ENCODE data around the gene AADACL2. TPM values are rescaled to one million over a fixed set of nuclear protein-coding genes. Genes with fewer than 3 reads are reported as not detected.

Gene AADACL2
- total RNA-seq, 1 experiment from 2014 or later, result not detected

DNA sequence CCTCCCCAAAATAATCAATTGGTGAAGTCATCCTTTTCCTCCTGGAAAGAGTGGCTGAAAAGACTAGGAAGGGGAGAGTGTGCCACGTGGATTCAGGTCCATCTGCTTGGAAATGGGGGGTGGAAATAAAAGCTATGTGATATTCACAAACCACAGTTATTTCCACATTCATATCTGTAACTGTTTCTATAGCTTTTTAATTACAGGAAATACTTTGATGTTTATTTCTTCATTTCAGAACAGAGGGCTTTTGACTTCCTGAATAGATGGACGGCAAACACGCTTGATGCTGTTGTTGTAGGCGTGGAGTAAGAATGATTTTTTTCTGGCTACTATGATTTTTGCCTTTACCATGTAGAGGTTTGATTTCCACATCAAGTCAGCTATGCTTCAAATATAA is 10.1 kb downstream of the AADACL2 start:
- Mint-ChIP-seq H3K27ac (ENCODE audit: unreplicated experiment) (no peak overlapping the region), H3K36me3 (ENCODE audit: insufficient read depth, unreplicated experiment) (no peaks in the 10 kb centered on the region), H3K27me3 (ENCODE audit: unreplicated experiment) (no peaks in the 10 kb centered on the region), H3K4me1 (ENCODE audit: low read depth, unreplicated experiment) (no peaks in the 10 kb centered on the region), H3K4me3 (ENCODE audit: low read depth, unreplicated experiment) (no peak overlapping the region), H3K9me3 (ENCODE audit: low read depth, unreplicated experiment) (no peaks in the 10 kb centered on the region)
- intact Hi-C loops (cut with micrococcal nuclease; ENCODE audit: unreplicated experiment), result no loop called here
- DNase-seq, result no peak
- TF ChIP-seq, protein P1, sequence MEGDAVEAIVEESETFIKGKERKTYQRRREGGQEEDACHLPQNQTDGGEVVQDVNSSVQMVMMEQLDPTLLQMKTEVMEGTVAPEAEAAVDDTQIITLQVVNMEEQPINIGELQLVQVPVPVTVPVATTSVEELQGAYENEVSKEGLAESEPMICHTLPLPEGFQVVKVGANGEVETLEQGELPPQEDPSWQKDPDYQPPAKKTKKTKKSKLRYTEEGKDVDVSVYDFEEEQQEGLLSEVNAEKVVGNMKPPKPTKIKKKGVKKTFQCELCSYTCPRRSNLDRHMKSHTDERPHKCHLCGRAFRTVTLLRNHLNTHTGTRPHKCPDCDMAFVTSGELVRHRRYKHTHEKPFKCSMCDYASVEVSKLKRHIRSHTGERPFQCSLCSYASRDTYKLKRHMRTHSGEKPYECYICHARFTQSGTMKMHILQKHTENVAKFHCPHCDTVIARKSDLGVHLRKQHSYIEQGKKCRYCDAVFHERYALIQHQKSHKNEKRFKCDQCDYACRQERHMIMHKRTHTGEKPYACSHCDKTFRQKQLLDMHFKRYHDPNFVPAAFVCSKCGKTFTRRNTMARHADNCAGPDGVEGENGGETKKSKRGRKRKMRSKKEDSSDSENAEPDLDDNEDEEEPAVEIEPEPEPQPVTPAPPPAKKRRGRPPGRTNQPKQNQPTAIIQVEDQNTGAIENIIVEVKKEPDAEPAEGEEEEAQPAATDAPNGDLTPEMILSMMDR (IDR thresholded peaks at IDR 0.05; ENCODE audit: unreplicated experiment), result no peak
- BruUV-seq (replicated peaks), result no TSS peak
- CTCF ChIA-PET, result interaction anchor here (1.1 kb wide), 1 partner anchor 9 kb away, joined by 4 read pairs; no protein-coding TSS in a partner anchor

DNA sequence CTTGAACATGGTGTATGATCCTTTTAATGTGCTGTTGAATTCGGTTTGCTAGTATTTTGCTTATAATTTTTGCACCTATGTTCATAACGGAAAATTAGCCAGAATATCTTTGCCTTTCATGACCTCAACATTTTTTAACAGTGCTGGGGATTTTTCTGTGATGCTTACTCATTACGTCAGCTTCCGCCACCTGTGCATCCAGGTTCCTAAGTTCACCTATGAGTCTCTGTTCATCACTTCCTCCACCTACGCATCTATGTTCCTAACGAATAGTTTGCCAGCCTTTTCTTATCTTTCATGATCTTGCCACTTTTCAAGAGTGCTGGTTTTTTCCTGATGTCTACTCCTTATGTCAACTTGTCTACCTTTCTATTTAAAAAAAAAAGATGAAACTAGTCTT is 16.5 kb downstream of the AADACL2 start:
- DNase-seq, result no peak
- Mint-ChIP-seq H3K27ac (ENCODE audit: unreplicated experiment) (no peak overlapping the region), H3K9me3 (ENCODE audit: low read depth, unreplicated experiment) (peaks cover 4% of the 10 kb centered on the region), H3K36me3 (ENCODE audit: insufficient read depth, unreplicated experiment) (no peaks in the 10 kb centered on the region), H3K27me3 (ENCODE audit: unreplicated experiment) (no peaks in the 10 kb centered on the region), H3K4me1 (ENCODE audit: low read depth, unreplicated experiment) (peaks cover 9% of the 10 kb centered on the region), H3K4me3 (ENCODE audit: low read depth, unreplicated experiment) (no peak overlapping the region)
- CTCF ChIA-PET, result no interaction called here
- intact Hi-C loops (cut with micrococcal nuclease; ENCODE audit: unreplicated experiment), result no loop called here
- TF ChIP-seq, protein P1 (IDR thresholded peaks at IDR 0.05; ENCODE audit: unreplicated experiment), result no peak
- no TSS peak for BruUV-seq (replicated peaks)

DNA sequence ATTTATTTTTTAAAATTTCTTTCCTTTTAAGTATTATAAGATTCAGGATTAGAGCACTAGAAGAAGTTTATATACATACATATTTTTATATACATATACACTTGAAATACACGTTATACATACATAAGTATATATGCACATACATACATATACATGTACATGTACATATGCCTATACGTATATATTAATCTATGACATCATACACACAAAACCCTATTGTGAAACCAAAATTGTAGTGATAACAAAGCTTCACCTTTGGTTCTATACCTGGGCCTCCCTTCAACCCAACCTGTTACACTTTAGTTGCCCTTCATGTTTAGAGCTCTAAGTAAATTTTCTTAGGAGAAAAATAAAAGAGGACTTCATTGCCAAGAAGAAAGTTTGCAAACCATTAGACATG is 17.0 kb downstream of the AADACL2 start:
- intact Hi-C loops (cut with micrococcal nuclease; ENCODE audit: unreplicated experiment), result no loop called here
- no peak overlapping the region for H3K27ac Mint-ChIP-seq (ENCODE audit: unreplicated experiment)
- no peaks in the 10 kb centered on the region for H3K27me3 Mint-ChIP-seq (ENCODE audit: unreplicated experiment)
- no peak overlapping the region for H3K4me3 Mint-ChIP-seq (ENCODE audit: low read depth, unreplicated experiment)
- H3K4me1 Mint-ChIP-seq (ENCODE audit: low read depth, unreplicated experiment), result peaks cover 9% of the 10 kb centered on the region
- no peaks in the 10 kb centered on the region for H3K36me3 Mint-ChIP-seq (ENCODE audit: insufficient read depth, unreplicated experiment)
- no peak for DNase-seq
- peaks cover 4% of the 10 kb centered on the region for H3K9me3 Mint-ChIP-seq (ENCODE audit: low read depth, unreplicated experiment)
- TF ChIP-seq, protein P1 (IDR thresholded peaks at IDR 0.05; ENCODE audit: unreplicated experiment), result no peak
- BruUV-seq (replicated peaks), result no TSS peak
- CTCF ChIA-PET, result no interaction called here

DNA sequence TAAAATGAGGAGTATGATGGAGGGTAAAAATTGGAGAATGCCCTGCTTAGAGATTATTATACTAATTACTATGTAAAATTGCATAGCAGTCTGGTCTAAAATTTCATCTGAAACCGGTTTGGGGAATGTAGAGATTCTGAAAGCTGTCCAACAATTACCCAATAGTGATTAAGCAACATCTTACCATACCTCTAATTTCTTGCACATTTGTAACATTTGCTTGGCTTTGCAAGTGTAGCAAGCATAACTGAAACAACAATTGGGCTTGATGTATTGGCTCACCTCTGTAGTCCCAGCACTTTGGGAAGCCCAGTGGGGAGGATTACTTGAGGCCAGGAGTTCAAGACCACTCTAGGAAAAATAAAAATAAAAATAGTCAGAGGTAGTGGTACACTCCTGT is 17.4 kb downstream of the AADACL2 start:
- no peaks in the 10 kb centered on the region for H3K27me3 Mint-ChIP-seq (ENCODE audit: unreplicated experiment)
- H3K36me3 Mint-ChIP-seq (ENCODE audit: insufficient read depth, unreplicated experiment), result no peaks in the 10 kb centered on the region
- intact Hi-C loops (cut with micrococcal nuclease; ENCODE audit: unreplicated experiment), result no loop called here
- BruUV-seq (replicated peaks), result no TSS peak
- CTCF ChIA-PET, result no interaction called here
- TF ChIP-seq, protein P1 (IDR thresholded peaks at IDR 0.05; ENCODE audit: unreplicated experiment), result no peak
- H3K4me1 Mint-ChIP-seq (ENCODE audit: low read depth, unreplicated experiment), result peaks cover 9% of the 10 kb centered on the region
- no peak overlapping the region for H3K27ac Mint-ChIP-seq (ENCODE audit: unreplicated experiment)
- no peak overlapping the region for H3K4me3 Mint-ChIP-seq (ENCODE audit: low read depth, unreplicated experiment)
- H3K9me3 Mint-ChIP-seq (ENCODE audit: low read depth, unreplicated experiment), result peaks cover 4% of the 10 kb centered on the region
- no peak for DNase-seq
